GM18909 (cell line): ENCODE results near the gene SEMA4C.
"Not testable (repeated sequence)": the region's sequence is repeated elsewhere in the genome, so short reads cannot be mapped to it uniquely, and the experiment has no call there.

Source experiments
- ATAC-seq: cut with Tn5 transposase; IDR thresholded peaks from one replicate; pipeline ENCODE4 v1.9.1; 2021; ENCODE audit warnings: mild to moderate bottlenecking; ENCODE audit not compliant: unreplicated experiment, poor library complexity

SEMA4C gene

DNA sequence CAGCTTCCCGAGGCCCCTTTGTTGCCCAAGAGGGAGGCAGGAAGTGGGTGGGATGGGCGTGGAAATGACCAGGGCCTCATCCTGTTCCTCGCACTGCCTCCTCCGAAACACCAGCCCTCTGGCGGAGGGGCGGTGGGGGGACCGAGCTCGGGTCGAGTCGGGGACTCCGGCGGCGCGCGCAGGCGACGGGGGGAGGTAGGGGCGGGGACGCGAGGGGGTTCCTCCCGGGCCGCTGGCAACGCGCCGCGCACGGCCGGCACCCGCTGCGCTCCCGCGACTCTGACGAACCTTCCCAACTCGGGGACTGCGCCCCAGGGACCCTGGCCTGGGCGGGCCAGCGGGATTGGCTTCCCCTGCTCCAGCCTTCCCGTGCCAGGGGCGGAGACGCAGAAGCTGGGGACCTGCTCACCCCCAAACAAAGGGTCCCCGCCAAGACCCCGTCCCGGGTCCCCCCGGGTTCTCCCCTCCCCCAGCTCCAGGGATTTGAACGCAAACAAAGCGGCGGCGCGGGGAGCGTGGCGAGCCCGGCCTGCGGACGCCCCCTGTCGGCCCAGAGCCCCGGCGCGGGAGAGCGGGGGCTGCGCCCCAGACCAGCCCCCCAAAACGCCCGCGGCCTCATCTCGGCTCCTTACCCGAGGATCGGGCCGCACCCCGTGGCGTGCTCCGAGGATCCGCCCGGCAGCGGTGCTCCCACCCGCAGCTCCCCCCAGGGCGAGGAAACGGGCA is 1.2 kb downstream of the SEMA4C start:
- ATAC-seq, result peak; percentile 45

- peak; percentile 24 for ATAC-seq
These were observed 1.9 kb downstream of the SEMA4C start for GRCh38 chr2:96867756-96868554.

GRCh38 chr2:96866986-96867755 is 2.7 kb downstream of the SEMA4C start:
- no peak for ATAC-seq

DNA sequence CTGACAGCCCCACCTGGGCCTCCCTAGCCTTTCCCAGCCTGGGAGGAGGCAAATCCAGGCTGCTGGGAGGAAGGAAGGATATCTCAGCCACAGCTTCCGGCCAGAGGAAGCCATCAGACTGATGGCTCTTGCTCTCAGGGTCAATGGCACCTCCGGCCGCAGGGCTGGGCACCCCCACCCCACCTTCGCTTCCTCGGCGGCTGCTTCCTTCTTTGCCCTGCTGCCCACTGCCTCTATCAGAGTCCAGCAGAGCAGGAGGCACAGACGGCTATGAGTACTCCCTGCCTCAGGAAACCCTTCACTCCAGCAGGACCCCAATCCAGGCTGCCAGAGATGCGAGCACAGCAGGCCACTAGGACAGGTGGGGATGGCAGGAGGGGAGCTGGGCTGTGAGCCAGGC is 3.3 kb downstream of the SEMA4C start:
- ATAC-seq, result no peak

DNA sequence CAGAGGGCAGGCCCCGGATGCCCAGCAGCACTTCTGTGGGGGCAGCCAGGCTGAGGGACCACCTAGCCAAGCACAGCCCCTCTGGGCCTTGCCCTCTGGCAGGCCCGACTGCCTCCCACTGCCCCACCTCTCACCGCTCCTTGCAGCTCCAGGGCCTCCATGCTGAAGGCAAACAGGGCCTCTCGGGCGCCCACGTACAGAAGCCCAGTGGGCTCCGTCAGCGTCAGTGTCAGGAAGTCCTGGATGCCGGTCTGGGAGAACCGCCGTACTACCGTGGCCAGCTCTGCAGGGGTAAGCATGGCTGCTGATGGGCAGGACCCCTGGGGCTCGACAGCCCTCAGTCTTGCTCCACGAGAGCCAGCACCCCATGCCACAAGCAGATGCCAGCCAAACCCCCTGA is 3.7 kb downstream of the SEMA4C start:
- no peak for ATAC-seq

DNA sequence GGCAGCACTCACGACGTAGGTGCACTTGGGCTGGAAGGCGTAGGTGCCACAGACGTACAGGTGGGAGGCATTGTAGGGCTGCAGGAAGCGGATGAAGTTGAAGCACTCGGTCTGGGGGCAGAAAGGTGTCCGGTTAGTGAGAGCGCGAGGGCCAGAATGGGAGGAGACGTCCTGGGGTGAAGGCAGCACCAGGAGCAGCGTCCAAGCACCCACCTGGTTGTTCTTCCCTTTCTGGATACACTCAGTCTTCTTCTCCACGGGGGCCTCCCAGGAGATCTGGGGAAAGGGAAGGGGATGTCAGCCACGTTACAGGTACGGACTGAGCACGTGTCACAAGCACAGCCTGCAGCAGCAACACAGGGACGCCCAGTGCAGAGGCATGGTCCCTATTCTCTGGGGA is 4.2 kb downstream of the SEMA4C start:
- ATAC-seq, result no peak

DNA sequence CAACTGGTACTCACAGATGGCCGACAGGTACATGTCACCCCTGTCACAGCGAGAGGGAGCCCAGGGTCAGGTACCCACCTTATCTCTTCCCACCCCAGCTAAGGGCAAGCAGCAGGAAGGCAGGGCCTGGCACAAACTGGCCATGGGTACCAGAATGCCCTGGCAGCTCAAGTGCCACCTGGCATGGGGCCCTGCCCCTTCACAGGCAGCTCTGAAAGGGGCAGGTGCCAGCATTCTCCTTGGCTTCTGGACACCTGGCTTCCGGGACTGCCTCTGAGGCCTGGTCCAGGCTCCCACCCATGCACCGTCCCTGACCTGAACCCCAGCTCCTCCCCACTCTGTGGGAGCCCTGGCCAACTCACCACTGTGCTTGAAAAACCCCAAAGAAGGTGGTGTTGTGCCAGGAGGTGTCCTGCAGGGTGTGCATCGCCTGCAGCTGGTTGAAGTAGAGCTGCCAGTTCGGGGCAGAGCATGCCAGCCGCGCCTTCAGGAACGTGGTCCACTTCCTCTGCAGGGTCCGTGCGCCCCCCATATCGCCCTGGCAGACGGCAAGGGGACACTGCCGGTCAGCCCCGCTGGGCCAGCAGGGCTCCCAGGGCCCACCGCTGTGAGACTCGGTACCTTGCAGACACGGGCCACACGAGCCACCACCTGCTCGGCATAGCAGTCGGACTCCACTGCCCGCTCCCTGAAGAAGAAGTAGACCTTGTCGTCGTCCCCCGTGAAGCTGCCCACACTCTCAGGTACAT is 5.4 kb downstream of the SEMA4C start:
- no peak for ATAC-seq

DNA sequence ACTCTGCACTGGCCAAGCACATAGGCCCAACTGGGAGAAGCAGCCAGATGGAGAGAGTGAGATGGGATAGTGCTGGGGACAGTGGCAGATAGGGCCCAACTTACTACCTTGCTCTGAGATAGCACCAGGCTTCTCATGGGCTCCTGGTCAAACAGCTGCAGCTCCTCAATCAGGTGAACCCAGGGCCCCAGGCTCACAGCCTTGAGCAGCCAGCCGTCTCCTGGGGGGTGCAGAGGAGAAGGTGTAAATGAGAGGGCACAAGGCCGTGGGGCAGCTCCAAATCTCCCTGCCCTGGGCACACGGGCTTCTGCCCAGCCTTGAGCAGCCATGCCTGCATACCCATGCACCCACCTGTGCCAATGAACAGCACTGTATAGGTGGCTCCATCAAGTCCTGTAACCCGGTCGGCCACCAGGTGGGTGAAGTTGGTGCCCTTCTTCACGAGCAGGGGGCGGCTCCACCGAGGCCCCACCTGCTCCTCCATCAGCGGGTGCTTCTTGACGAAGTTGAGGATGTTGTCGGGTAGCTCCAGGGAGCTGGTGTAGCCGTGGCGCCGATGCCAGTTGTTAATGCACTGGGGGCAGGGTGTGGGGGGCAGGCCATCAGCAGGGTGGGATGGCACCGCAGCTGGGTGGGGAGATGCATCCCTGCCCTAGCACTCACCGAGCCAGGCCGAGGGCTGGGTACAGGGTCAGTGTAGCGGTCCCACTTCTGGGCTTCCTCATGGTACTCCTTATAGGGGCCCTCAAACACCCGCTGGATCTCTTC is 6.1 kb downstream of the SEMA4C start:
- no peak for ATAC-seq

GRCh38 chr2:96863056-96863455 is 6.8 kb downstream of the SEMA4C start:
- not testable (repeated sequence) for ATAC-seq

GRCh38 chr2:96861074-96861473 is 8.8 kb downstream of the SEMA4C start:
- no peak for ATAC-seq

GRCh38 chr2:96860065-96861029 is 9.5 kb downstream of the SEMA4C start:
- ATAC-seq, result no peak

- ATAC-seq, result no peak
These were observed 10.2 kb downstream of the SEMA4C start for GRCh38 chr2:96859681-96860064.

DNA sequence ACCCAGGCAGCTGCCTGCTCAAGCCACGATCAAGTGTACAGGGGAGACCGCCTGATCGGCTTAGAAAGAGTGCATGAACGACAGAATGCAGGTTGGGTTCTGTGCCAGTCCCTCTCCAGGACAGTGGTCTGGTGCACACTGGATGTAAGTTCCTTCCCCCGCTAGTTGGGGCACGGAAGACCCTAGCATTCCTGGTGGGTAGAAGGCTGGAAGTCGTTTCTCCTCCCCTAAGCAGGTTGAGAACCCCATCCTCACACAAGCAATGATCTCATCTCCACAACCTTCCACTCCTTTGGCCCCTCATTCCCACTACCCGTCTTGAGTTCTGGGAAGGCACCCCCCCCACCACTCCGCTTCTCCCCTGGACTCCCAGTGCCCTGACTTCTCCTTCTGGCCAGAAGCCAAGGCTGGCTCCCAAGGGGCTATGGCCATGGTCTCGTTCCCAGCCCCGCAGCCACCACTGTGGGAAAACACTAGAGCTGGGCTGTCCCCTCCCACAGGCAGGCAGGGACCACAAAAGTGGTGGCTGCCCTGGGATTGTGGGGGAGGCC is 10.7 kb downstream of the SEMA4C start:
- no peak for ATAC-seq

GRCh38 chr2:96857667-96858372 is 12.1 kb downstream of the SEMA4C start, which contains the start of gene ANKRD39:
ANKRD39 (minus strand) TSS chr2:96858016; CDS start chr2:96857987, 29 bp downstream.
- ATAC-seq, result peak; percentile 90

DNA sequence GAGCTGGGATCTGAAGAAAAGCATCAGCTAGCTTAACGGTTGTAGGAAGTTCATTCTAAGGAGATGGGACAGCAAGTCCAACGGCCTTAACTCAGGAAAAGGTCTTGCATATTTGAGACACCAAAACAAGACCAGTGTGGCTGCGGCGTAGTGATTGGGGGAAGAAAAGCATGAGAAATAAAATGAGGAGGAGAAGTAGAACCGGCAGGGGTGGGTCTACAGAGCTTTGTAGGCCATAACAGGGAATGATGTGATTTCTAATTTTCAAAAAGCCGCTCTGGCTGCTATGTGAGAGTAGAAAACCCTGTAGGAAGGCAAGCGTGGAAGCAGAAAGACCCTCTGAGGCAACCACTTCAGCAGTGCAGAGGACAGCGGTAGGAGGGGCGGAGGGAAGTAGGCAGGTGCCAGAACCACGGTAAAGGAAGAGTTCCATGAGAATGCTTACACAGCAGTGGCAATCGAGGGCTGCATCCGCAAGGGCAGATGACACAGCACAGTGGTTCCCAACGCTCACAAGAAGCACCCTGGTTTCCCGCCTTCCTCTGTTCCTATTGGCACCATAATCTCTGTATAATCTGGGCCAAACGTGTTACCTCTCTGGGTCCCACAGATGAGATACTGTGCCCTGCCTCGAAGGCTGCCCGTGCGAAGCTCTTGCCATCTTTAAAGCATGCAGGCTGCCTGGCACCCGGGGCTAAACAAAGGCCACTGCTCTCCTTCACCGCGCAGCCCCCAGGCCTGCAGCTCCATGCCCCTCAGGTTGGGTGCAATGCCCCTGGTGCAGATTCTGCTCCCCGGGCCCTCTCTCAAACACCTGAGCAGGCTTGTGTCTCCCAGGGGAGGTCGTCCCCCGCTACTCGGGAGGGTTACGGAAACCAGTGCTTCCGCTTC is 12.9 kb downstream of the SEMA4C start:
- ATAC-seq, result peak; percentile 27

GRCh38 chr2:96853321-96853720 is 16.6 kb downstream of the SEMA4C start:
- no peak for ATAC-seq

DNA sequence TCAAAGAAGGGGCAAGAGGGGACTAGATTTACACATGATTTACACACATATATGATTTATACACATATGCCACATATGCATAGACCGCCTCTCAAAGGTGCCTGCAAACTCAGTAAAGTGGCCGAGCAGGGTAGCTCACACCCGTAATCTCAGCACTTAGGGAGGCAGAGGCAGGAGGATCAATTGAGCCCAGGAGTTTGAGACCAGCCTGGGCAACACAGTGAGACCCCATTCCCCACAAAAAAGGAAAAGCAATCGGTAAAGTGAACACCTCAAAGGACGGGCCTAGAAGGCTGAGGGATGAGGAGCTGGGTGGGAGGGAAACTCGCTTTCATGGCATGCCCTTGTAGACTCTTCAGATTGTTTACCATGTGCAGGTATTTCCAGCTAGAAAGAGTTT is 17.2 kb downstream of the SEMA4C start:
- ATAC-seq, result no peak
